A673 (cell line): ENCODE measurements around the gene ITIH6. TPM values are rescaled to one million over a fixed set of nuclear protein-coding genes. Genes with fewer than 3 reads are reported as not detected.

ENCODE experiments used
- BruUV-seq: library from RNA; stranded (reverse); fragments of 400-500 nt; replicated peaks from 2 replicates; lab custom pipeline; 2021; lab: Mats Ljungman, UMichigan
- CTCF ChIA-PET: fragments of 300-600 bp; sonication (Branson Sonifier 250); formaldehyde crosslinking; loops from one replicate; lab custom pipeline; 2022; ENCODE audit warnings: antibody characterized with exemption; lab: Charles Lee
- POLR2A ChIA-PET: fragments of 300-600 bp; sonication (Branson Sonifier 250); formaldehyde crosslinking; loops from one replicate; lab custom pipeline; 2022; ENCODE audit warnings: antibody characterized with exemption; ENCODE audit not compliant: low non-redundant PET; lab: Charles Lee
- DNase-seq: peaks from one replicate; pipeline ENCODE4 v3.0.0-alpha.2; 2015; ENCODE audit warnings: low spot score
- H3K27ac ChIP-seq: fragments of 200-600 bp; sonication (generic); 2 replicates; pipeline ENCODE4 v1.5.1; 2016; ENCODE audit warnings: mixed run types, low read depth, mild to moderate bottlenecking, mixed read lengths, antibody characterized with exemption, low read length; ENCODE audit not compliant: poor library complexity, severe bottlenecking
- H3K27me3 ChIP-seq: fragments of 200-600 bp; sonication (generic); replicated peaks from 2 replicates; pipeline ENCODE4 v1.6.1; 2017; ENCODE audit warnings: mixed run types, low read depth, mild to moderate bottlenecking, mixed read lengths, antibody characterized with exemption, low read length; ENCODE audit not compliant: insufficient read depth, poor library complexity
- H3K36me3 ChIP-seq: fragments of 200-600 bp; sonication (generic); 2 replicates; pipeline ENCODE4 v1.6.1; 2016; ENCODE audit warnings: mixed run types, mild to moderate bottlenecking, mixed read lengths, antibody characterized with exemption, low read length; ENCODE audit not compliant: insufficient read depth, poor library complexity, severe bottlenecking
- H3K4me1 ChIP-seq: fragments of 200-600 bp; sonication (generic); 2 replicates; pipeline ENCODE4 v1.6.1; 2017; ENCODE audit warnings: mixed run types, mild to moderate bottlenecking, mixed read lengths, antibody characterized with exemption, low read length; ENCODE audit not compliant: insufficient read depth, poor library complexity, severe bottlenecking
- H3K4me3 ChIP-seq: fragments of 200-600 bp; sonication (generic); 2 replicates; pipeline ENCODE4 v1.5.1; 2016; ENCODE audit warnings: low read depth, mixed run types, mild to moderate bottlenecking, mixed read lengths, low read length; ENCODE audit not compliant: poor library complexity, severe bottlenecking
- H3K9me3 ChIP-seq: fragments of 200-600 bp; sonication (generic); 2 replicates; pipeline ENCODE4 v1.6.1; 2016; ENCODE audit warnings: mixed run types, low read depth, mild to moderate bottlenecking, mixed read lengths, antibody characterized with exemption, low read length; ENCODE audit not compliant: poor library complexity, severe bottlenecking
- CTCF ChIP-seq: fragments of 300-800, 200-600 bp; sonication (generic); conservative IDR thresholded peaks from 2 replicates; pipeline ENCODE4 v1.5.1; 2017; ENCODE audit warnings: low read depth, mild to moderate bottlenecking, antibody characterized with exemption, low read length, moderate library complexity, mixed read lengths
- EZH2 ChIP-seq: fragments of 200-600 bp; sonication (generic); IDR thresholded peaks from 2 replicates; pipeline ENCODE4 v1.6.1; 2017; ENCODE audit warnings: borderline replicate concordance, low read depth, mild to moderate bottlenecking, mixed read lengths, antibody characterized with exemption, low read length; ENCODE audit not compliant: poor library complexity, severe bottlenecking
- intact Hi-C: fragments of 100-400 bp; cut with micrococcal nuclease; formaldehyde crosslinking; loops from one replicate; pipeline ENCODE4 v1.10.0; 2022; ENCODE audit not compliant: unreplicated experiment
- total RNA-seq: library from RNA; stranded (reverse); gene quantifications from 2 replicates; pipeline ENCODE4 v1.2.3, GENCODE V29; 2021

Gene ITIH6
- total RNA-seq, 1 experiment from 2014 or later: not detected

- intact Hi-C loops: no loop called here
- H3K27ac ChIP-seq: no peak overlapping the region
- POLR2A ChIA-PET: no interaction called here
- H3K4me1 ChIP-seq: no peaks in the 10 kb centered on the region
- H3K27me3 ChIP-seq: no peaks in the 10 kb centered on the region
- DNase-seq: no peak
- CTCF ChIA-PET: no interaction called here
- TF ChIP-seq CTCF: no peak
- no peak for TF ChIP-seq EZH2
- H3K36me3 ChIP-seq: no peaks in the 10 kb centered on the region
- no peaks in the 10 kb centered on the region for H3K9me3 ChIP-seq
- no TSS peak for BruUV-seq
- H3K4me3 ChIP-seq: no peak overlapping the region
Measured at GRCh38 chrX:54758114-54759055, 39.7 kb downstream of the ITIH6 start.

- Histone ChIP-seq H3K36me3 (no peaks in the 10 kb centered on the region), H3K4me1 (no peaks in the 10 kb centered on the region), H3K27ac (no peak overlapping the region), H3K4me3 (no peak overlapping the region), H3K9me3 (no peaks in the 10 kb centered on the region), H3K27me3 (no peaks in the 10 kb centered on the region)
- intact Hi-C loops: no loop called here
- TF ChIP-seq EZH2 (no peak), CTCF (no peak)
- BruUV-seq: no TSS peak
- no peak for DNase-seq
- CTCF ChIA-PET: no interaction called here
- POLR2A ChIA-PET: no interaction called here
Measured at GRCh38 chrX:54754854-54755253, 43.2 kb downstream of the ITIH6 start.

GRCh38 chrX:54748626-54749025 is 49.4 kb downstream of the ITIH6 start:
- intact Hi-C loops: no loop called here
- TF ChIP-seq CTCF (no peak), EZH2 (no peak)
- Histone ChIP-seq H3K9me3 (no peaks in the 10 kb centered on the region), H3K36me3 (no peaks in the 10 kb centered on the region), H3K4me1 (no peaks in the 10 kb centered on the region), H3K4me3 (no peak overlapping the region), H3K27me3 (no peaks in the 10 kb centered on the region), H3K27ac (no peak overlapping the region)
- CTCF ChIA-PET: no interaction called here
- no peak for DNase-seq
- POLR2A ChIA-PET: no interaction called here
- no TSS peak for BruUV-seq
